GM19452 (cell line): Measurements from ENCODE around the gene MCRIP2.

Experiments
- ATAC-seq: cut with Tn5 transposase; IDR thresholded peaks from one replicate; pipeline ENCODE4 v1.9.1; 2021; ENCODE audit not compliant: unreplicated experiment

Gene MCRIP2

GRCh38 chr16:616733-617586, 24.7 kb upstream of the MCRIP2 start:
- ATAC-seq, result no peak

- no peak for ATAC-seq
These were observed 23.8 kb upstream of the MCRIP2 start for GRCh38 chr16:617855-618254.

GRCh38 chr16:619476-620100, 22.0 kb upstream of the MCRIP2 start:
- no peak for ATAC-seq

- ATAC-seq, result no peak
These were observed 20.7 kb upstream of the MCRIP2 start for GRCh38 chr16:620700-621525.

GRCh38 chr16:621526-622105, 20.0 kb upstream of the MCRIP2 start:
- ATAC-seq, result no peak

- ATAC-seq, result no peak
These were observed 18.7 kb upstream of the MCRIP2 start for GRCh38 chr16:622920-623280.

- ATAC-seq, result no peak
These were observed 17.0 kb upstream of the MCRIP2 start for GRCh38 chr16:624526-625070.

- ATAC-seq, result no peak
These were observed 16.3 kb upstream of the MCRIP2 start for GRCh38 chr16:625117-625976.

GRCh38 chr16:625977-626765, 15.5 kb upstream of the MCRIP2 start:
- no peak for ATAC-seq

GRCh38 chr16:626787-627453, 14.7 kb upstream of the MCRIP2 start:
- ATAC-seq, result no peak

- ATAC-seq, result no peak
These were observed 14.0 kb upstream of the MCRIP2 start for GRCh38 chr16:627454-628239.

- no peak for ATAC-seq
These were observed 13.1 kb upstream of the MCRIP2 start for GRCh38 chr16:628321-629061.

GRCh38 chr16:629185-629832, 12.3 kb upstream of the MCRIP2 start:
- ATAC-seq, result no peak

- no peak for ATAC-seq
These were observed 11.8 kb upstream of the MCRIP2 start for GRCh38 chr16:629833-630248.

- no peak for ATAC-seq
These were observed 11.3 kb upstream of the MCRIP2 start for GRCh38 chr16:630249-630814.

GRCh38 chr16:630815-631405, 10.7 kb upstream of the MCRIP2 start, which contains the start of gene WFIKKN1:
Gene WFIKKN1, plus strand, starts transcription at chr16:630985. Its CDS starts 269 bp downstream, at chr16:631254.
- no peak for ATAC-seq
